Measurements from ENCODE around the gene ERMN.

ERMN gene

GRCh38 chr2:157321466-157321865, 4.2 kb downstream of the ERMN start:
- no peak overlapping the region for H3K4me3 ChIP-seq (IDR thresholded peaks at IDR 0.05; ENCODE audit: insufficient read depth, low read depth, low read length)
- no peak overlapping the region for H3K4me2 ChIP-seq
- no peaks in the 10 kb centered on the region for H4K20me1 ChIP-seq (ENCODE audit: insufficient read depth)
- peaks cover 10% of the 10 kb centered on the region for H3K4me1 ChIP-seq (ENCODE audit: low read depth, poor library complexity, severe bottlenecking)
- H3K36me3 ChIP-seq (ENCODE audit: insufficient read depth): no peaks in the 10 kb centered on the region
- H3K9ac ChIP-seq: no peak overlapping the region
- H3K27ac ChIP-seq: no peak overlapping the region
- no peak for TF ChIP-seq CTCF (conservative IDR thresholded peaks at IDR 0.05; ENCODE audit: low read depth, low read length)
- no peaks in the 10 kb centered on the region for H3K27me3 ChIP-seq (ENCODE audit: insufficient read depth, low read depth)
- no peaks in the 10 kb centered on the region for H3K79me2 ChIP-seq (ENCODE audit: insufficient read depth, low read depth)
- H2AFZ ChIP-seq (ENCODE audit: low read depth): no peak overlapping the region

GRCh38 chr2:157320409-157320808, 5.2 kb downstream of the ERMN start:
- Histone ChIP-seq H3K79me2 (ENCODE audit: insufficient read depth, low read depth) (no peaks in the 10 kb centered on the region), H3K4me2 (no peak overlapping the region)

GRCh38 chr2:157319795-157320194, 5.8 kb downstream of the ERMN start:
- no peaks in the 10 kb centered on the region for H3K79me2 ChIP-seq (ENCODE audit: insufficient read depth, low read depth)
- H3K27me3 ChIP-seq (ENCODE audit: insufficient read depth, low read depth): no peaks in the 10 kb centered on the region
- H3K36me3 ChIP-seq (ENCODE audit: insufficient read depth): no peaks in the 10 kb centered on the region
- H3K4me1 ChIP-seq (ENCODE audit: low read depth, poor library complexity, severe bottlenecking): peaks cover 10% of the 10 kb centered on the region
- no peak overlapping the region for H3K4me2 ChIP-seq
- no peaks in the 10 kb centered on the region for H4K20me1 ChIP-seq (ENCODE audit: insufficient read depth)
- no peak overlapping the region for H3K27ac ChIP-seq
- TF ChIP-seq CTCF (conservative IDR thresholded peaks at IDR 0.05; ENCODE audit: low read depth, low read length): no peak
- no peak overlapping the region for H2AFZ ChIP-seq (ENCODE audit: low read depth)
- H3K9ac ChIP-seq: no peak overlapping the region
- H3K4me3 ChIP-seq (IDR thresholded peaks at IDR 0.05; ENCODE audit: insufficient read depth, low read depth, low read length): no peak overlapping the region

More at GRCh38 chr2:157320409-157320808, 5.2 kb downstream of the ERMN start:
- H3K27ac ChIP-seq: no peak overlapping the region
- H3K36me3 ChIP-seq (ENCODE audit: insufficient read depth): no peaks in the 10 kb centered on the region
- TF ChIP-seq CTCF (conservative IDR thresholded peaks at IDR 0.05; ENCODE audit: low read depth, low read length): no peak
- H3K4me1 ChIP-seq (ENCODE audit: low read depth, poor library complexity, severe bottlenecking): peaks cover 10% of the 10 kb centered on the region
- no peak overlapping the region for H3K9ac ChIP-seq
- H3K4me3 ChIP-seq (IDR thresholded peaks at IDR 0.05; ENCODE audit: insufficient read depth, low read depth, low read length): no peak overlapping the region
- no peaks in the 10 kb centered on the region for H4K20me1 ChIP-seq (ENCODE audit: insufficient read depth)
- H3K27me3 ChIP-seq (ENCODE audit: insufficient read depth, low read depth): no peaks in the 10 kb centered on the region
- no peak overlapping the region for H2AFZ ChIP-seq (ENCODE audit: low read depth)

GRCh38 chr2:157318884-157319283, 6.7 kb downstream of the ERMN start:
- no peak overlapping the region for H3K4me3 ChIP-seq (IDR thresholded peaks at IDR 0.05; ENCODE audit: insufficient read depth, low read depth, low read length)
- no peaks in the 10 kb centered on the region for H3K36me3 ChIP-seq (ENCODE audit: insufficient read depth)
- no peak overlapping the region for H3K9ac ChIP-seq
- H3K4me1 ChIP-seq (ENCODE audit: low read depth, poor library complexity, severe bottlenecking): peaks cover 10% of the 10 kb centered on the region
- no peak overlapping the region for H3K27ac ChIP-seq
- H3K79me2 ChIP-seq (ENCODE audit: insufficient read depth, low read depth): no peaks in the 10 kb centered on the region
- no peak overlapping the region for H2AFZ ChIP-seq (ENCODE audit: low read depth)
- no peak for TF ChIP-seq CTCF (conservative IDR thresholded peaks at IDR 0.05; ENCODE audit: low read depth, low read length)
- no peaks in the 10 kb centered on the region for H3K27me3 ChIP-seq (ENCODE audit: insufficient read depth, low read depth)
- no peak overlapping the region for H3K4me2 ChIP-seq
- H4K20me1 ChIP-seq (ENCODE audit: insufficient read depth): no peaks in the 10 kb centered on the region

Data from KMS-11 (cell line).